ENCODE results near the gene SPACA4. TPM values are rescaled to one million over a fixed set of nuclear protein-coding genes. Genes with fewer than 3 reads are reported as not detected.

SPACA4 gene
- total and polyA plus RNA-seq, 2 of the 4 experiments (the other 2 are of a cell fraction): not detected

DNA sequence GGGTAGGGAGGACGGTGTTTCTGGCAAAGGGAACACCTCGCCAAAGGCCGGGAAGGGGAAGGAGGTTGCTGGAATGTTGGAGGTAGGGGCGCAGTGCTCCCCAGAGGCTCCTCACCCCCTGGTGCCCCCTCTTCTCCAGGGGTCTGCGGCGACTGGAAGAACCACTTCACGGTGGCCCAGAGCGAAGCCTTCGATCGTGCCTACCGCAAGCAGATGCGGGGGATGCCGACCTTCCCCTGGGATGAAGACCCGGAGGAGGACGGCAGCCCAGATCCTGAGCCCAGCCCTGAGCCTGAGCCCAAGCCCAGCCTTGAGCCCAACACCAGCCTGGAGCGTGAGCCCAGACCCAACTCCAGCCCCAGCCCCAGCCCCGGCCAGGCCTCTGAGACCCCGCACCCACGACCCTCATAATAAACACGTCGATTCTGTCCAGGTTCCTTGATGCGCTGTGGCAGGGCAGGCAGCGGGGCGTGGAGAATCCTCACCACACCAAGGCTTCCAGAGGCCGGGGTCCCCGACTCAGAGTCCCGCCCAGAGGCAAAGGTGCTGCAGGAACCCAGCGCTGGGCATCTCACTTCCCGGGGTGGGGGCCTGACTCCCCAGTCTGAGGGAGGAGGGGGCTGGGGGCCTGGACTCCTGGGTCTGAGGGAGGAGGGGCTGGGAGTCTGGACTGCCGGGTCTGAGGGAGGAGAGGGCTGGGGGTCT lies 7.4 kb upstream of the SPACA4 start:
- Histone ChIP-seq H2BK20ac (ENCODE audit: low read depth, low read length) (no peak overlapping the region), H2BK5ac (ENCODE audit: low read depth, low read length, poor library complexity, severe bottlenecking) (no peak overlapping the region), H3K4ac (ENCODE audit: low read depth, low read length) (no peak overlapping the region), H3K14ac (replicated peaks; ENCODE audit: low read depth, low read length) (no peak overlapping the region), H4K20me1 (ENCODE audit: insufficient read depth, low read length) (no peaks in the 10 kb centered on the region), H3K9me3 (ENCODE audit: control insufficient read depth, insufficient read depth, low read length) (no peaks in the 10 kb centered on the region), H3K4me3 (ENCODE audit: insufficient read depth, low read depth, low read length) (no peak overlapping the region), H3K9ac (ENCODE audit: low read depth, low read length) (no peak overlapping the region), H4K8ac (ENCODE audit: low read depth in 2 of 2, low read length in 2 of 2) (no peak overlapping the region), H2BK120ac (ENCODE audit: low read depth, low read length) (no peak overlapping the region), H4K91ac (ENCODE audit: insufficient read depth, low read depth, low read length) (no peak overlapping the region), H2AK5ac (ENCODE audit: low read depth, low read length) (no peak overlapping the region), H2BK15ac (ENCODE audit: low read depth, low read length) (no peak overlapping the region), H3K23ac (ENCODE audit: low read depth, low read length) (no peak overlapping the region), H3K4me2 (ENCODE audit: low read depth, low read length) (no peak overlapping the region), H3K79me1 (ENCODE audit: low read depth in 1 of 2, low read length in 2 of 2) (no peaks in the 10 kb centered on the region), H3K27ac (ENCODE audit: insufficient read depth, low read length) (no peak overlapping the region), H3K4me1 (ENCODE audit: control insufficient read depth, insufficient read depth, low read length) (no peaks in the 10 kb centered on the region), H3K56ac (ENCODE audit: extremely low read depth, insufficient read depth, low read length) (no peak overlapping the region), H3K36me3 (ENCODE audit: control insufficient read depth, insufficient read depth, low read length) (no peaks in the 10 kb centered on the region), H3K9me1 (ENCODE audit: insufficient read depth, low read length) (no peaks in the 10 kb centered on the region), H2AFZ (replicated peaks; ENCODE audit: low read length, poor library complexity) (no peak overlapping the region), H2AK9ac (replicated peaks; ENCODE audit: low read depth, low read length, poor library complexity) (no peak overlapping the region), H3K27me3 (ENCODE audit: control insufficient read depth, insufficient read depth, low read length) (peaks cover 17% of the 10 kb centered on the region), H4K5ac (ENCODE audit: low read depth, low read length) (no peak overlapping the region), H3K18ac (ENCODE audit: low read depth, low read length) (no peak overlapping the region)
- dilution Hi-C loops (cut with HindIII; ENCODE audit: low sequenced_read_pairs, unreplicated experiment): no loop called here
- ATAC-seq (ENCODE audit: low read depth) (no peak), DNase-seq (no peak)
- BruUV-seq (replicated peaks): no TSS peak
- TF ChIP-seq SMC3 (IDR thresholded peaks at IDR 0.05; ENCODE audit: low read depth, low read length): no peak
- TF ChIP-seq CEBPB (IDR thresholded peaks at IDR 0.05; ENCODE audit: low read depth, low read length): no peak
- TF ChIP-seq FOS (IDR thresholded peaks at IDR 0.05; ENCODE audit: low read depth, low read length): no peak
- no peak for TF ChIP-seq USF2 (IDR thresholded peaks at IDR 0.05; ENCODE audit: low read depth, low read length)
- TF ChIP-seq MAFK (IDR thresholded peaks at IDR 0.05; ENCODE audit: low read depth, low read length): no peak
- no peak for TF ChIP-seq BHLHE40 (IDR thresholded peaks at IDR 0.05; ENCODE audit: low read depth, low read length)
- no peak for TF ChIP-seq MAZ (IDR thresholded peaks at IDR 0.05; ENCODE audit: borderline replicate concordance, low read depth, low read length)
- TF ChIP-seq MXI1 (IDR thresholded peaks at IDR 0.05; ENCODE audit: borderline replicate concordance, low read depth, low read length): no peak
- no peak for TF ChIP-seq POLR2A (IDR thresholded peaks at IDR 0.05; ENCODE audit: low read depth, low read length)
- POLR2A ChIA-PET (ENCODE audit: unreplicated experiment): no interaction called here
- CTCF ChIA-PET: no interaction called here
- in situ Hi-C loops (cut with MboI; ENCODE audit: low sequenced_read_pairs): no loop called here
- intact Hi-C loops (cut with micrococcal nuclease): no loop called here
- 69% methylated on average over 15 of the region's 30 CpGs; no CpG with 5 or more reads in 1 of the 2 experiments for WGBS, 2 experiments (ENCODE audit: extremely low coverage in 2 of 2, insufficient read length in 1 of 2)
